Fibroblast of skin of right biceps (primary cell): ENCODE results near the gene RIN3.

Experiments used
- DNase-seq: peaks from one replicate; pipeline ENCODE4 v3.0.0-alpha.2; 2013

The RIN3 gene

DNA sequence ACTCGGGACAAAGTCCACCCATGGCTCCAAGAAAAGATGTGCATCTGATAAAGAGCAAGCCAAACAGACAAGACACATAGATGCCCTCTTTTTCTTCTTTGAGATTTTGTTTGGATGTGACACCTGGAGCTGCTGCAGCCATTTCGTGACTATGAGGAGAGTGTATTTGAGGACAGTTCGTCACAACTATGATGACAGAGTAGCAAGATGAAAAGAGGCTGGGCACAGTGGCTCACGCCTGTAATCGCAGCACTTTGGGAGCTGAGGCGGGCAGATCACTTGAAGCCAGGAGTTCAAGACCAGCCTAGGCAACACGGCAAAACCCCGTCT, 213.3 kb downstream of the RIN3 start:
- no peak for DNase-seq

DNA sequence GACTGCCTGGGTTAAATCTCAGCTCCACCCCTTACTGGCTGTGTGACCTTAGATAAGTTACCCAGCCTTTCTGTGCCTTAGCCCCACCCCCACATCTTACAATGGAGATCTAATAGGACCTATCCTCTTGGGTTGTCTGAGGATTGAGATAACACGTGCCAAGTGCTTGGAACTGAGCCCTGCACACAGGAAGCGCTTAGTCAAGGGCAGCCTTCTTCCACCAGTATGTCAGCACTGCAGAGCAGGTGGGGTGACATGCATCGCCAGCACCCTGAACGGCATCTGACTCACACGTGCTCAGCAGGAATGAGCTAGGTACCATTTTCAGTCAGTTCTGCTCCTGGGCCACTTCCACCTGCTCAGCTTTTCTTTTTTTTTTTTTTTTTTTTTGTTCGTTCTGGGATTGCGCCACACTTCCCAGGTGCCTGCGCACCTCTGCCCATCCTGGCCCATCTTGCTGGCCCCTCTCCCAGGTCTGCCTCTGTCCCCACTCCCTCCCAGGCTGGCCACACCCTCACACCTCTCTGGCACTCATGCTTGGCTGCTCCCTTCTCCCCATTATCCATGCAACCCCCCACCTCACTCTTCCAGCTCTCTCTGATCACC, 215.3 kb downstream of the RIN3 start:
- DNase-seq, result peak; percentile 28

- peak; percentile 89 for DNase-seq
These were observed 216.2 kb downstream of the RIN3 start for GRCh38 chr14:92729634-92730358.

DNA sequence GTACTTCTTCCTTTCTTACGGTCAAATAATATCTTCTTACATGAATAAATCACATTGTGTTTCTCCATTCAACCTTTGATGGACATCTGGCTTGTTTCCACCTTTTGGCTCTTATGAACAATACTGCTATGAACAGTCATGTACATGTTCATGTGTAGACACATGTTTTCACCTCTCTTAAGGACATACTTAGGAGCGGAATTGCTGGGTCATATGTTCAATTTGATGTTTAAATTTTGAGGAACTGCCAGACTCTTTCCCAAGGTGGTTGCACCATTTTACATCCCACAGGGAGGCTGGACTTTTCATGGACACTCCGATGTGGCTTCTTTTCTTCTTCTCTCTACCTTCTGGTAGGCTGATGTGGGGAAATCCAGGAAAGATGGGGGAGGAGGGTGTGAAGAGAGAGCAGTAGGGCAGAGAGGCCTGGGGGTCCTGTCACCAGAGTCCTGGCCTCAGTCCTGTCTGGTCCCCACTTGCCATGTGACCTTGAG, 218.1 kb downstream of the RIN3 start:
- no peak for DNase-seq

GRCh38 chr14:92733007-92733406, 219.4 kb downstream of the RIN3 start:
- DNase-seq, result no peak

- DNase-seq, result no peak
These were observed 221.0 kb downstream of the RIN3 start for GRCh38 chr14:92734618-92735017.

- DNase-seq, result no peak
These were observed 221.8 kb downstream of the RIN3 start for GRCh38 chr14:92735344-92735743.

DNA sequence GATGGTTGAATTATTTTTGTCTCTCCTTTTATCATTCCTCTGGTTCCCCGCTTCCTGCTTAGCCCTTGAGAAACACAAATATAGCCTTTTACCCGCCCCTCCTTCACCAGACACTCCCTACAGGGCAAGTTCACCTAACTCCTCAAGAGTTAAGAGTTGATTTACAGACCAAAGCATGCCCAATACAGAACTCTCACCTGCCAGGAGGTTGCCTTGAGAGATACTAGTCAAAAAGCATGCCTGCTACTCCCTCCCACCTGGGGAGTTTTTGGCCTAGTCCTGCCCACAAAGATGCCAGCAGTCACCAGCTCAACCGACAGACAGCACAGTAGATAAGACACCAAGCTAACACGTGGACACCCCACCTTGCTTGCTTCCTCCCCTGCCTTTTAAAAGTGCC, 223.6 kb downstream of the RIN3 start:
- no peak for DNase-seq

DNA sequence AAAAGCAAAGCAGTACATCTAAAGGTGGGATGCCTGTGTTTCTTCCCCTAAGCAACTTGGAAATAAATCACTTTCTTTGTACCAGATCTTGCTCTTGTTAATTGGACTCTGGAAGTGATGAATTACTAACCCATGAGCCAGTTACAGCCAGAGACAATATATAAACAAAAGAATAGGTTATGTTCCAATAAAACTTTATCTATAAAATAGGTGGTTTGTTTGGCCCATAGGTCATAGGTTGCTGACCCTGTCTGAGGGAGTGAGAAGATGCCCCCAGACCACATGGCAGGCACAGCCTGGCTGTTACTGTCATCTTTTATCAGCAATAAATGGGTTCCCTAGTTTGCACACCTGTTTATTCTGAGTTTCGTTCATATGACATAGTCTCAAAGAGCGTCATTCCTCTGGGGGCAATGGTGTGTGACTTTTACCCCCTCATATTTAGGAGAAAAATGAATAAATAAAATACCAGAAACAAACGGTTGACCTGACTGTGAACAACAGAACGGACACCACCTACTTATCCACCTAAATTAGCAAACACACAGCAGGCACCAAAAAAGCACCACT, 224.1 kb downstream of the RIN3 start:
- no peak for DNase-seq
